HFF-Myc (cell line): ENCODE results near the gene CFAP77.

Experiments used
- DNase-seq: peaks from one replicate; pipeline ENCODE4 v3.0.0-alpha.2; 2011; ENCODE audit warnings: low read depth; ENCODE audit errors: extremely low read depth
- H3K4me3 ChIP-seq: replicated peaks from 2 replicates; pipeline ENCODE4 v1.5.1; 2011; ENCODE audit warnings: low read depth, mild to moderate bottlenecking, control low read depth, low read length
- TF ChIP-seq, protein P1 (sequence below): IDR thresholded peaks from 2 replicates; pipeline ENCODE4 v1.5.1; 2012; ENCODE audit warnings: mild to moderate bottlenecking, low read depth, low read length, control low read depth; ENCODE audit errors: missing control alignments

The CFAP77 gene

GRCh38 chr9:132482196-132482813 is 72.3 kb downstream of the CFAP77 start:
- TF ChIP-seq, protein P1, sequence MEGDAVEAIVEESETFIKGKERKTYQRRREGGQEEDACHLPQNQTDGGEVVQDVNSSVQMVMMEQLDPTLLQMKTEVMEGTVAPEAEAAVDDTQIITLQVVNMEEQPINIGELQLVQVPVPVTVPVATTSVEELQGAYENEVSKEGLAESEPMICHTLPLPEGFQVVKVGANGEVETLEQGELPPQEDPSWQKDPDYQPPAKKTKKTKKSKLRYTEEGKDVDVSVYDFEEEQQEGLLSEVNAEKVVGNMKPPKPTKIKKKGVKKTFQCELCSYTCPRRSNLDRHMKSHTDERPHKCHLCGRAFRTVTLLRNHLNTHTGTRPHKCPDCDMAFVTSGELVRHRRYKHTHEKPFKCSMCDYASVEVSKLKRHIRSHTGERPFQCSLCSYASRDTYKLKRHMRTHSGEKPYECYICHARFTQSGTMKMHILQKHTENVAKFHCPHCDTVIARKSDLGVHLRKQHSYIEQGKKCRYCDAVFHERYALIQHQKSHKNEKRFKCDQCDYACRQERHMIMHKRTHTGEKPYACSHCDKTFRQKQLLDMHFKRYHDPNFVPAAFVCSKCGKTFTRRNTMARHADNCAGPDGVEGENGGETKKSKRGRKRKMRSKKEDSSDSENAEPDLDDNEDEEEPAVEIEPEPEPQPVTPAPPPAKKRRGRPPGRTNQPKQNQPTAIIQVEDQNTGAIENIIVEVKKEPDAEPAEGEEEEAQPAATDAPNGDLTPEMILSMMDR, result no peak
- no peak for DNase-seq
- no peak overlapping the region for H3K4me3 ChIP-seq

DNA sequence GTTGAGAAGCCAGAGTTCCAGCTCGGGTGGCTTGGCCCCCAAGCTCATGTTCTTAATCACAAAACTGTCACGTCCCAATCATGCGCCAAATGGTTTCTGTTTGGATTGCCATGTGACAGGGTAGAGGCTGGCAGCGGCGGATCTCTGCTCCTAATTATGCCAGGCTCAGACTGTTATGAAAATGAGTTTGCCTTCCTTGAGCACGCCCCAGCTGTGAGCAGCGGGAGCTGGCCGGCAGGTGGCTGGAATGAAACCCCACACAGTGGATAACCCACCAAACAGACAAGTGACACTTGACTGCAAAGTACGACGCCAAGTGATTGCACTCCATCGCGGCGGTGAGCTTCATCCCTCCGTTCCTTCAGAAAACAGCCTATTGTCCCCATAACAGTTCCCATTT is 75.4 kb downstream of the CFAP77 start:
- DNase-seq, result no peak
- TF ChIP-seq, protein P1, result no peak
- H3K4me3 ChIP-seq, result no peak overlapping the region

GRCh38 chr9:132486706-132487350 is 76.8 kb downstream of the CFAP77 start:
- no peak for DNase-seq
- TF ChIP-seq, protein P1, result no peak
- H3K4me3 ChIP-seq, result no peak overlapping the region

- TF ChIP-seq, protein P1, result no peak
Measured at GRCh38 chr9:132487351-132487791, 77.4 kb downstream of the CFAP77 start.

DNA sequence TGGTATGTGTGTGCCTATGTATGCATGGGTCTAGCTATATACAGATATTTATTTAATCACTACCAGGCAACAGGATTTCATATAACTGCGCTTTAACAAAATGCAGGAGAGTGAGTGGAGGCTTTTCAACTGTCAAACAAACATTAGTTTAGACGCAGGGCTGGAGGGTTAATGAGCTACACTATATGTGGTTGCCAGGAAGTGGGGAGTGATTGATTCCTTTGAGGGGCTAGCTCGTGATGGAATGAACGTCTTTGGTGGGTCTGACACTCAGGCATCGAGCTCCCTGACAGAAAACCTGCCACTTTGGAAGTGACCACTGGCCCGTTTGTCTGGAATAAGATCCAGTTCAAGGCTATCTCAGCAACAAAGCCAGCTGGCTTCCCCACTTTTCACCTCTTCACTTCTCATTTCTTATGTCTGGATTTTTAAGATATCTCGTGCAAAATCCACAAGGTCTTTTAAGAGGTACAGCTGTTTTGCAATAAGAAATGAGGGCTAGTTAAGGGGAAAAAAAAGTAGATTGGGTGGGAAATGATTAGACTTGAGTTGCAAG is 78.0 kb downstream of the CFAP77 start:
- TF ChIP-seq, protein P1, result no peak
- no peak for DNase-seq
- no peak overlapping the region for H3K4me3 ChIP-seq

More at GRCh38 chr9:132487351-132487791, 77.4 kb downstream of the CFAP77 start:
- DNase-seq, result no peak
- no peak overlapping the region for H3K4me3 ChIP-seq

DNA sequence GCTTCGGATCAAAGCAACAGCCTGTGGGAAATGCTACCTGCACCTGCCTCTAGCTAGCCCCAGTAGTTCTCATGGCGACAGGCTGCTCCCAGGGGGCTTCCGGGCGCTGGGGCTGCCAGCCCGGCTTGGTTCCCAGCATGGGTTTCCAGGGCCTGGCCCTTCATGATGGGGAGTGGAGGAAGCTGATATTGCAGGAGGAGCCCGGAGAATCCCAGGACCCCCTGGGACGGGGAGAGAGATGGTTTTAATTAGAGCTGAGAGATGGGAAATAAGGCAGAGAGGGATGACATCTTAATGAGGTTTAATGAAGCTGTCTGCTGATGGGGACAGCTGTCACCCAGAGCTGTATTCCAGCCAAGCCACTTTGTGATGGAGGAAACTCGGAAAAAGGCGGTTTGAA is 78.6 kb downstream of the CFAP77 start:
- TF ChIP-seq, protein P1, result no peak
- H3K4me3 ChIP-seq, result no peak overlapping the region
- no peak for DNase-seq
